Measurements from ENCODE around the gene CKAP2L.

CKAP2L gene

GRCh38 chr2:112791693-112792230, 27.4 kb upstream of the CKAP2L start:
- no peak for DNase-seq

- DNase-seq, result no peak
Measured at GRCh38 chr2:112791019-112791418, 26.6 kb upstream of the CKAP2L start.

GRCh38 chr2:112790305-112790704, 25.9 kb upstream of the CKAP2L start:
- DNase-seq, result no peak

GRCh38 chr2:112789186-112789585, 24.8 kb upstream of the CKAP2L start:
- DNase-seq, result no peak

- no peak for DNase-seq
Measured at GRCh38 chr2:112788653-112789052, 24.2 kb upstream of the CKAP2L start.

- DNase-seq, result no peak
Measured at GRCh38 chr2:112787729-112788393, 23.5 kb upstream of the CKAP2L start.

GRCh38 chr2:112787294-112787693, 22.9 kb upstream of the CKAP2L start:
- no peak for DNase-seq

- DNase-seq, result no peak
Measured at GRCh38 chr2:112784199-112785189, 20.1 kb upstream of the CKAP2L start, which contains the start of gene IL1A. Gene IL1A, minus strand, starts transcription at chr2:112784493. Its CDS starts 723 bp downstream, at chr2:112783770.

- no peak for DNase-seq
Measured at GRCh38 chr2:112783187-112783714, 18.8 kb upstream of the CKAP2L start.

GRCh38 chr2:112782234-112782799, 17.9 kb upstream of the CKAP2L start:
- DNase-seq, result no peak

- DNase-seq, result no peak
Measured at GRCh38 chr2:112779598-112779997, 15.2 kb upstream of the CKAP2L start.

GRCh38 chr2:112777036-112777435, 12.6 kb upstream of the CKAP2L start:
- no peak for DNase-seq

GRCh38 chr2:112776113-112776512, 11.7 kb upstream of the CKAP2L start:
- no peak for DNase-seq

GRCh38 chr2:112774536-112775285, 10.3 kb upstream of the CKAP2L start:
- no peak for DNase-seq

GRCh38 chr2:112773556-112773955, 9.1 kb upstream of the CKAP2L start:
- no peak for DNase-seq

- no peak for DNase-seq
Measured at GRCh38 chr2:112772911-112773475, 8.6 kb upstream of the CKAP2L start.

GRCh38 chr2:112772322-112772721, 7.9 kb upstream of the CKAP2L start:
- DNase-seq, result no peak

GRCh38 chr2:112768432-112768831, 4.0 kb upstream of the CKAP2L start:
- no peak for DNase-seq

GRCh38 chr2:112767693-112768330, 3.4 kb upstream of the CKAP2L start:
- no peak for DNase-seq

GRCh38 chr2:112765251-112765650, 842 bp upstream of the CKAP2L start:
- no peak for DNase-seq

- DNase-seq, result no peak
Measured at GRCh38 chr2:112762276-112762675, 2.1 kb downstream of the CKAP2L start.

All from activated T-cell treated with anti-CD3 and anti-CD28 coated beads for 4 hours (primary cell).